ENCODE measurements around the gene NAALADL2. TPM values are rescaled to one million over a fixed set of nuclear protein-coding genes. Genes with fewer than 3 reads are reported as not detected.
"Not testable (repeated sequence)": the region's sequence is repeated elsewhere in the genome, so short reads cannot be mapped to it uniquely, and the experiment has no call there.

NAALADL2 gene
- total RNA-seq, 2 donors from 2014 or later = 7.4 to 9.6 TPM

DNA sequence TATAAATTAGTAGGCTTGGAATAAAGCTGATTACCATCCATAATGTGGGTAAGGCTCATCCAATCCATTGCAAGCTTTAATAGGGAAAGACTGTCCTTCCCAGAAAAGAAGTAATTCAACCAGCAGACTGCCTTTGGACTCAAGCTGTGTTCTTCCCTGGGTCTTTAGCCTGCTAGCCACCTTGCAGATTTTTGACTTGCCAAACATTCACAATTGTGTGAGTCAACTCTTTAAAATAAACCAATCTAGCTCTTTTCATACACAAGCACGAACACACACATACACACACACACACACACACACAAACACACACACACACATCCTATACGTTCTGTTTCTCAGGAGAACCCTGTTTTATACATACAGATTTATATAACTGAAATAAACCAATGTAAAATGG lies 248.1 kb downstream of the NAALADL2 start:
- intact Hi-C loops (cut with DNase I) = no loop called here
- DNase-seq = no peak
- ATAC-seq = no peak

DNA sequence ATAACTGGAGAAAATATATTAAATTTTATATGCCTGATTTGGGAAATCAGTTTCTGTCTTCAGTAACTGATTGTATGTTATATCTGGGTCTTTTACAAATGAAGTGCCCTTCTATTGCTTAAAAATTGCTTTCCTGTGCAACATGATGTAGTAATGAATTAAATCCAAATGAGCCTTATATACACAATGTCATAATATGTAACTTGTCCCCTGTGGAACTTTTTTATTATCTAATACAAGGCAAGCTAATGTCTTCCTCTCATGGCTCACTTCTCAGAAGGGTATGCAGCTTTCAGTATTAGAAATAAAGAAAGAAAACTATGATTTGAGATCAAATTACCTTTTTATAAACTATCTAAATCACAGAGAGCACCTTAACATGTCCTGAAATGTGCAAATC lies 248.9 kb downstream of the NAALADL2 start:
- ATAC-seq (no peak), DNase-seq (no peak)
- intact Hi-C loops (cut with DNase I) = no loop called here

DNA sequence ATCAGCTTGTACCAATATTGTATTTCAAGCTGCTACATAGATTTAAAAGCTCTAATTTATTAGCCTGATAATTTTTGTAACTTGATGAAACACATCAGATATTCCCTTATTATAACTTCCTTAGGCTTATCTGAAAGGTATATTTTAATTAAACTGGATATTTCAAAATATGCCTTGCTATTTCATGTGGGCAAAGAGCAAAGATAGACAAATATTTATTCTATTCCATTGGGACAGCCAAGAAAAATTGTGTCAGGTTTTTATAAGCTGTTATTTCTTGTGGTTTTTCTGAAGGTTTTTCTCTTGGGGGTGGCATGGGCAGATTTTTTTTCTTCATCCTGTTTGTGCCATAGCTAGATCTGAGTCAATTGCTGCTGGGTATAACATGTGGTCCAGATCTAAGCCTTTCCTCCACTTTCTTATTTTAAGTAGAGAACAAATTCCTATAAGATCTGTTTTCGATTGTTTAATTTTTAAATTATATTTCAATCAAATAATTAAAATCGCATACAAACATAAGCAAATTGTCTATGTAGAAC lies 249.5 kb downstream of the NAALADL2 start:
- ATAC-seq (no peak), DNase-seq (no peak)
- intact Hi-C loops (cut with DNase I) = no loop called here

DNA sequence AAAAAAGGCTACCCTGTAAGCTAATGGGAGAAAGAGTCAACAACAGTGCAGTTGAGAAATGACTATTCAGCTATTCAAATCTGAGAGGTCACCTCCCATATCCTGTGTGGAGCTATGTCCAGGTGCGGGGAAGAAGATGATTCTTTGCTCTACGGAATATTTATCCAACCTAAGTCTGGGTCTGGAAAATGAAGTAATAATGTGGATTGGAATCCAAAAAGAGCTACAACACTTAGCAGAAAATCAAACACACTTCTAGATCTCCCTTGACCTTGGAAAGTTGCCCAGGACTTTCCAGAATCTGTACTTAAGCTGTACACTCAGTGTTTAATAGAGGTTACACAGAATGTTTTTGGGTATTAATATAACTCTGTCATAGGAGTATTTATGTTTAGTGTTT lies 251.9 kb downstream of the NAALADL2 start:
- no peak for DNase-seq
- intact Hi-C loops (cut with DNase I) = no loop called here
- no peak for ATAC-seq

DNA sequence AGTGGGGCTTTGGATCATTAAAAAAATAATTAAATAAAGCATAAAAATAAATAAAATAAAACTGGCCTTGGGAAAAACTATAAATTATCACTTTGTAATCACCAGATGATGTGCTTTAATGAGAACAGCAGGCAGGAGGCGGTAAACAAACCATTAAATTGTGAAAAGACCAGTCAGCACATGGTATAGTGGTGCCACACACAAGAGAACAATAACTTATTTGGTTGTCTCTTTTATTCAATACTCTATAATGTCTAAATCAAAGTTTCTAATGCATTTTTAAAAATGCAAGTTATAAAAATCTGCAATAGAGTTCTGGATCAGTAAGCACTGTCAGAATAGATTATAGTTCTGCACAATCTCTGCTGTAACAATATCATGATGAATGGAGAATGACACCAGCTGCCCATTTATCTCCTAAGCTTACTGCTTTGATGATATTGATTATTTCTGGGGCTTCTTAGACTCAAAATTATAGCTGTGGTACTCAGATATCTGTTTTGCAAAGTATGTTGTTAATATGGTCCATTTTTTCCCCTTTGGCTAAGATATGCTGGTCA lies 259.3 kb downstream of the NAALADL2 start:
- intact Hi-C loops (cut with DNase I) = no loop called here
- DNase-seq (no peak), ATAC-seq (no peak)

DNA sequence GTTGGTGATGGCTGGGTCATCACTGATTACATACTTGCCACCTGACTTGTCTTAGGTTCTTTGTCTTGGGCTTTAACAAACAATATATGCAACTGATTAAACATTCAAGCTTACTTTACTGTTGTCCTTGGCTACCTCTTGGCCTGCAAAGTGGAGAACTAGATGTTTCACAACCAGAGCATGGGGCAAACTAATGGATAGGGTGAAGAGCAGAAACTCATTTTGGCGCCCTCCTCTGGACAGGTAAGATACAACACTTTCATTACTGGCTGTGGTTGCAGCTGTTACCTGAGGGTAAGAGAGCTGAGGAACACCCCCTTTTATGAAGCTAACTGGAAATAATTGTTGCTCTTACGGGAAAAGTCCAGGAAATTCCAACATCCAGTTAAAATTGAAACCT lies 262.1 kb downstream of the NAALADL2 start:
- DNase-seq (no peak), ATAC-seq (no peak)
- intact Hi-C loops (cut with DNase I) = no loop called here

DNA sequence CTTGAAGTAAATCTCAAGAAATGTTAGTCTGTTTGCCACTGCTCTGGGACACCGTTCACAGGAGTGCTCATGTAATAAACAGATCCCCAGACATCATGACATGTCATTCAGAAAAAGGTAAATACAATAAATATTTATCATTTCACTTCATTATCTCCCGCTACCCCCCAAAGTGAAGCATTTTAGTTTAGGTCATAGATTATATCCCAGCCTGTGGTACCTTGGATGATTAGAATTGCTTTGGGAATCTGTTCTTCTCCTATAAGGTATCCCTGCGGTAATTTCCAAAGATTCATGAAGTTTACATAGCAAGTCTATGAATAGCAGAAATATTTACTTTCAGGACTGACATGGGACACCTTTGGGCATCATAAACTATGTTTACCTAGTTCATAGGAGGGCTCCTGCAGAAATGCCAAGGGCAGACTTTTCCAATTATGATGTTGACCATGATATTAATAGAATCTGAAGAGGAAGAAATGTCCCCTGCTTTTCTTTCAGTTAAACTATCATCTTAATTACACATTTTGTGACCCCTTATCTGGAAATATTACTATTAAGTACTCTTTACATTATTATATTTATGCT lies 268.0 kb downstream of the NAALADL2 start:
- DNase-seq (no peak), ATAC-seq (no peak)
- intact Hi-C loops (cut with DNase I) = no loop called here

DNA sequence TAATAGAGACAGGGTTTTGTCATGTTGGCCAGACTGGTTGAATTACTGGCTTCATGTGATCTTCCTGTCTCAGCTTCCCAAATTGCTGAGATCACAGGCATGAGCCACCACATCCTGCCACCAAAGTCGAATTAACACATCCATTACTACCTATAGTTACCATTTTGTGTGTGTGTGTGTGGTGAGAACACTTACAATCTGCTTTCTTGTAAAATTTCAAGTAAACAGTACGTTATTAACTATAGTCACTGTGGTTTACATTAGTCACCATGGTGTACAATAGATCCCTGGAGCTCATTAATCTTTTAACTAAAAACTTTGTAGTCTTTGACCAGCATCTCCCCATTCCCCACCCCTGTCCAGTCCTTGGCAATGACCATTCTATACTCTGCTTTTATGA lies 270.0 kb downstream of the NAALADL2 start:
- DNase-seq = no peak
- intact Hi-C loops (cut with DNase I) = no loop called here
- no peak for ATAC-seq

DNA sequence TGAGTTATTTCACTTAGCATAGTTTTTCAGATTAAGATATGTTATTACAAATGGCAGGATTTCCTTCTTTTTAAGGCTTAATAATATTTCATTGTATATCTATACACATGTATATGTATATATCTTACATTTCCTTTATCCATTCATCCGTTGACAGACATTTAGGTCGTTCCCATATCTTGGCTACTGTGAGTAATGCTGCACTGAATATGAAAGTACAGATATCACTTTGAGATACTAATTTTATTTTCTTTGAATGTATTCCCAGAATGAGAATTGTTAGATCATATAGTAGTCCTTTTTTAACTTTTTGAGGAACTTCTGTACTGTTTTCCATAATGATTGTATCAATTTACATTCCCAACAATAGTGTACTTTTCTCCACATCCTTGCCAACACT lies 270.4 kb downstream of the NAALADL2 start:
- ATAC-seq (no peak), DNase-seq (no peak)
- intact Hi-C loops (cut with DNase I) = no loop called here

DNA sequence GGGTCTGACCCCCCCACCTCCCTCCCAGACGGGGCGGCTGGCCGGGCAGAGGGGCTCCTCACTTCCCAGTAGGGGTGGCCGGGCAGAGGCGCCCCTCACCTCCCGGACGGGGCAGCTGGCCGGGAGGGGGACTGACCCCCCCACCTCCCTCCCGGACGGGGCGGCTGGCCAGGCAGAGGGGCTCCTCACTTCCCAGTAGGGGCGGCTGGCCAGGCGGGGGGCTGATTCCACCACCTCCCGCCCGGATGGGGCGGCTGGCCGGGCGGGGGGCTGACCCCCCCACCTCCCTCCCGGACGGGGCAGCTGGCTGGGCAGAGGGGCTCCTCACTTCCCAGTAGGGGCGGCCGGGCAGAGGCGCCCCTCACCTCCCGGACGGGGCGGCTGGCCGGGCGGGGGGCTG lies 272.7 kb downstream of the NAALADL2 start:
- DNase-seq; intact Hi-C loops (cut with DNase I); ATAC-seq: not testable (repeated sequence)

DNA sequence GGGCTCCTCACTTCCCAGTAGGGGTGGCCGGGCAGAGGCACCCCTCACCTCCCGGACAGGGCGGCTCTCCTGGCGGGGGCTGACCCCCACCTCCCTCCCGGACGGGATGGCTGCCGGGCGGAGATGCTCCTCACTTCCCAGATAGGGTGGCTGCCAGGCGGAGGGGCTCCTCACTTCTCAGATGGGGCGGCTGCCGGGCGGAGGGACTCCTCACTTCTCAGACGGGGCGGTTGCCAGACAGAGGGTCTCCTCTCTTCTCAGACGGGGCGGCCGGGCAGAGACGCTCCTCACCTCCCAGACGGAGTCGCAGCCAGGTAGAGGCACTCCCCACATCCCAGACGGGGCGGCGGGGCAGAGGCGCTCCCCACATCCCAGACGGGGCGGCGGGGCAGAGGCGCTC lies 273.6 kb downstream of the NAALADL2 start:
- not testable (repeated sequence) for DNase-seq

DNA sequence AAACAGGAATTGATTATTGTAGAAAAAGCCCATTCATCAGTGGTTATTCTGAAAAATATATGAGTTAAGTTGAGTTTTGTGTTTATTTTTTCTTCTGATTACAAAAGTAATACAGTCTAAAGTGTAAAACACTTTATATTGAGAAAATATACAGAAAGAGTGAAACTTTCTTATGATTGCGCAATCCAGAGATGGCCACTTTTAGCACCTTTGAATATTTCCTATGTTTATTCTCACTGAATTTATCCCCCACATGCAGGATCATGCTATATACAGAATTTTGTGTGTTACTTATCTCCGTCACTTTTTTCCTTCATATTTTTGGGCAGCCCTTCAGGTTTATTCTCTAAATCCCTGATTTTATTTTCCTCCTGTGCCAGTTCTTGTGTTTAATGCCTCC lies 285.2 kb downstream of the NAALADL2 start:
- intact Hi-C loops (cut with DNase I) = no loop called here
- no peak for ATAC-seq
- no peak for DNase-seq

More for the DNA sequence above, 273.6 kb downstream of the NAALADL2 start:
- intact Hi-C loops (cut with DNase I); ATAC-seq: not testable (repeated sequence)

DNA sequence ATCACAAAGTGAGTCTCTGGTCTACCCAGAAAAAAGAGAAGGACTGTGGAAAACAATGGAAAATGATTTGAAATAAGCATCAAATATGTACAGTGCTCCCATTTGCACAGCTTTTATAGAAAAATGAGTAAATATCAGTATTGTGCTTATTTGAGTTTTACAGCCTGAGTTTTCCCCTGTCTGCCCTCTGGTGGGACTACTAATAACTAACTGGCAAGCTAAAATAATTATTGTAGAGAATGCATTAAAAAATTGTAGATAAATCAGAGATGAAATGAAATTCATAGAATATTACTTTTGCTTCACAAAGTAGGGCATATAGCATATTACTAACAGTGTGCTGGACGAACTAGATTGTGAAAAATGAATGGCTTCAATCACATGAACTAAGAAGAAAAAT lies 287.1 kb downstream of the NAALADL2 start:
- ATAC-seq = no peak
- intact Hi-C loops (cut with DNase I) = no loop called here
- no peak for DNase-seq

DNA sequence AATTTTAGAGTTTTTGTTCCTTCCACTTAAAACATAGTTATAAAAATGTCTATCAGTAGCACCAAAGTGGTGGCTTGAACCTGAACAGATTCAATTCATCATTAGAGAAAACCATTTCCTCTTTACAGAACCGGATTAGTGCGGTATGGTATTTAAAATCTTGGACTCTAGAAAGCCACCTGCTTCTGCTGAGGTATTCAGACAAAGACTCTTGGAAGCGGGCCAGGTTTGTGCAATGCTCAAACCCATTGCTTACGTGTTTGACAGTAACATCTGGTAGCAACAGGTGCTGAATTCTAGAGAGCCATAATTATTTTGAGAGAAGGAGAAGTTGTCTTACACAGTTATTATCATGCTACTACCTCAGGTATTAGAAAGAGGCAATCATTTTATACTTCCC lies 290.5 kb downstream of the NAALADL2 start:
- intact Hi-C loops (cut with DNase I) = no loop called here
- ATAC-seq (no peak), DNase-seq (no peak)

DNA sequence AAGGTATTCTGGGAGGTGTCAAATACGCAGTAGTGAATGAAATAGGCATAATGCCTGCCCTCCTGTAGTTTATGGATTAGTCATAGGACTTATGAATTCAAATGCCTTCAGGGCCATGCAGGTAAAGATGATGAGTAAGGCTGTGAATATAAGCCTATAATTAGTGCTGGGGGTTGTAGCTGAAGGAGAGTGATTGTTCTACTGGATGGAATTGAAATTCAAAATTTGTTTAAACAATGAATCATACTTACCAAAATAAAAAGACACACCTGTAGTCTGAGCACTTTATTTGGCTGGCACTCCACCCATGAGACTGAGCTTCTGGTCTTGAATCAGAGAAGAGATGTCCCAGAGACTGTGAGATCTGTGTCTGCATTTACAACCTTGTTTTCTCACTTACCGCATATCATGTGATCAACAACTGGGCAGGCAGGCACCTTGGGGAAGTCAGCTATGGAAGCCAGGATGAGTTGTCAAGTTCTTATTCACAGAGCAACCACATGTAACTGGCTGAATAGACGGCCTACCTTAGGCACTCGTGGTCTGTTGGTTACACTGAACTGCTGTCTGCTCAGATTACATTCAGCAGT lies 291.8 kb downstream of the NAALADL2 start:
- DNase-seq (no peak), ATAC-seq (no peak)
- intact Hi-C loops (cut with DNase I) = no loop called here

DNA sequence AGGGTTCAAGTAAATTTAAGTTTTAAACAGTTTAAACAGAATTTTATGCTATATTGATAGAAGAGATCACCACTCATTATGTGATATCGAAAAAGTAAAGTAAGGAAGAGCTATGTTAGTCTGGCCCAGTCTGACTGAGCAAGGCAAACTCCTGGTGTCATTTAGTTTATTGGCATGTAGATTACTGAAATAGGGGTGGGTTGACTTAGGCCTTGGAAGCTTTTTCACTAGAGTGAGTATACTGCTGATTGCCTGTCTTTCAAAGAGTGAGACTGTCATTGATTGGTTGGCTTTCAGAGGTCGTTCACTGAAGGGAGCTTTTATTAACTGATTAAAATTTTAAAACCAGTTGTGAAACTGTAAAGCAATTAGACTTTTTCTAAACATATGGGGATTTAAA lies 294.5 kb downstream of the NAALADL2 start:
- ATAC-seq = no peak
- no peak for DNase-seq
- intact Hi-C loops (cut with DNase I) = no loop called here

DNA sequence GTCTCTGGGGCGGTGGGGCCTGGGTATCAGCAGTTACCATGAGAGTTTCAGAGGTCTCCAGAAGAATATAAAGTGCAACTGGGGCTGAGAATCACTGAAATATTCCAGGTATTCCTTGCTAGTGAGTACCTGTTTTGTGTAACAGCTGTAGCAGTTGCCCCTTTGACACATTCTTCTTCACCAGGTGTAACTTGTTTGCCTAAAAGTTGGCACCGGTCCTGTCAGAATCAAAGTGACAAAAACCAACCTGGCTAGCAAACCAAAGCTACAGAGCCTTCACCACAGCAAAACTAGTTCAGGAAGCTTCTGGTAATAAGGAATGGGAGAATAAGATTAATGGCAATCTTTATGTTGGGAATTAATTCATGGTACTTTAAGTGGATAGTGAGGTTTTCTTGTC lies 296.0 kb downstream of the NAALADL2 start:
- DNase-seq = no peak
- intact Hi-C loops (cut with DNase I) = no loop called here
- ATAC-seq = no peak

DNA sequence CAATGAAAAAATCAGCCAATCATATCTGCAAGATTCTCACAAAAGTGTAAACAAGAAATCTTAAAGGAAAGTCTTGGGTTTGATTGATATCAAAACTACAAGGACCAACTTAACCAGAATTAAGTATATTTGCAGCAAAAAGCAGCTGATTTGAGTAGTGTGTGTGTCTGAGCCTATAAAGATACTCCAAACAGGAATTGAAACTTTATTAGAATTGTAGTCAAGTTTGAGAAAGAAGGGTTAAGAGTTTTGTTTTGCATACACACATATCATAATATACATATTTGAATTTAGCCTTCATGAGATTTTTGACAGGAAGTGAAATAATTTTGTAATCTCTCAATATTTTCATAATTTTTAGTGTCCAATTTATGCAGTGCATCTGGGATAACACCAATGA lies 300.1 kb downstream of the NAALADL2 start:
- intact Hi-C loops (cut with DNase I) = no loop called here
- DNase-seq (no peak), ATAC-seq (no peak)

DNA sequence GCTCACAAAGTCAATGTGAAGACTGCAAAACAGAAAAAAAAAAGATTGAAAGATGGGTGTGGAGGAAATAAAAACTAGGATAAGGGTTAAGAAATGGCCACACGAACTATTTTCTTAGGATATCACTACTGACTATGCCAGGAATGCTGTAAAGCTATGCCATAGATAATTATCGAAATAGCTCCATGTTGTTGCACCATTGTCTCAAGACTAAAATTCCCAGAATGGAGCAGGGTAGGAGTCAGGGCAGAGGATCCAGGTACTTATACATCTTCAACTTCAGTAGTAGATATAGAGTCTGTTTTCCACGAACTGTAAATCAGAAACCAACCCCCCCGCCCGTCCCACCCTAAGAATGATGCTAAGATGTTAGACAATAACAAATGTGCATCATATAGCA lies 302.2 kb downstream of the NAALADL2 start:
- DNase-seq = no peak
- no peak for ATAC-seq
- intact Hi-C loops (cut with DNase I) = no loop called here

DNA sequence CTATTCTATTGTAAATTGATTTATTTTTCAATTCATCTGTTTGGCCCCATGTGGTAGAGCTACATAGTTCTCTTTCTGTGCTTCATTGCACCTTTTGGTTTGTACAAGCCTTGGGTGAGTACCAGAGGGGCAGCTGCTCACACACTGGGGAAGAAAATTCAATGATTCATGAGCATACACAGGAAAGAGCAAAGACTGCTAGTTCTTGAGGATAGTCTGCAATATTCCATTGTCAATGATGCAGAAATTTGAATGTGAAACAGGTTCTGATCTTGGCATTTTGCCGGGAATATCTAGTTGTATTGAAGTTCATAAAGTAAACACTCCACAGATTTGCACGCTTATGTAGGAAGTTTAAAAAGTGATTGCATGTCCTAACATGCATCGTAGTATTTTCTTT lies 304.6 kb downstream of the NAALADL2 start:
- intact Hi-C loops (cut with DNase I) = no loop called here
- ATAC-seq = no peak
- no peak for DNase-seq

DNA sequence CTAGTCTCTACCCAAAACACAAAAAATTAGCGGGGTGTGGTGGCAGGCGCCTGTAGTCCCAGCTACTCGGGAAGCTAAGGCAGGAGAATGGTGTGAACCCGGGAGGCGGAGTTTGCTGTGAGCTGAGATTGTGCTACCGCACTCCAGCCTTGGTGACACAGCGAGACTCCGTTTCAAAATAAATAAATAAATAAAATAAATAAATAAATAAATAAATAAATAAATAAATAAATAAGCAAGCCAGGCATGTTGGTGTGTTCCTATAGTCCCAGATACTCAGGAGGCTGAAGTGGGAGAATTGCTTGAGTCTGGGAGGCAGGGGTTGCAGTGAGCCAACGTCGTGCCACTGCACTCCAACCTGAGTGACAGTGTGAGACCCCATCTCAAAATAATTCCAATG lies 314.0 kb downstream of the NAALADL2 start:
- DNase-seq; ATAC-seq; intact Hi-C loops (cut with DNase I): not testable (repeated sequence)
